HEK293T (cell line): ENCODE results near the gene PCDHGC5.

Experiments used
- CTCF ChIA-PET: fragments of 350-600 bp; formaldehyde crosslinking; extraction: SDS; loops from one replicate; lab custom pipeline; 2021; ENCODE audit warnings: antibody characterized with exemption, inconsistent platforms; lab: Yijun Ruan, JAX
- POLR2A ChIA-PET: fragments of 350-600 bp; formaldehyde crosslinking; extraction: SDS; loops from one replicate; lab custom pipeline; 2020; ENCODE audit warnings: antibody characterized with exemption, inconsistent platforms; lab: Yijun Ruan, JAX
- DNase-seq: peaks from one replicate; pipeline ENCODE4 v3.0.0; 2012; ENCODE audit warnings: mixed read lengths; ENCODE audit errors: extremely low spot score
- ARNT ChIP-seq: fragments of 450-650 bp; IDR thresholded peaks from 2 replicates; pipeline ENCODE4 v1.6.1; 2017; ENCODE audit warnings: mild to moderate bottlenecking
- BHLHE40 ChIP-seq: fragments of 450-650 bp; IDR thresholded peaks from 2 replicates; pipeline ENCODE4 v1.6.1; 2016; ENCODE audit warnings: mild to moderate bottlenecking, moderate library complexity, borderline replicate concordance
- CTBP1 ChIP-seq: fragments of 450-650 bp; IDR thresholded peaks from 2 replicates; pipeline ENCODE4 v1.6.1; 2016; ENCODE audit warnings: borderline replicate concordance
- ELF4 ChIP-seq: fragments of 450-650 bp; IDR thresholded peaks from 2 replicates; pipeline ENCODE4 v1.6.1; 2017; ENCODE audit warnings: antibody characterized with exemption
- FOXA1 ChIP-seq: fragments of 450-650 bp; IDR thresholded peaks from 2 replicates; pipeline ENCODE4 v1.6.1; 2016; ENCODE audit warnings: mild to moderate bottlenecking
- FOXK2 ChIP-seq: fragments of 450-650 bp; IDR thresholded peaks from 2 replicates; pipeline ENCODE4 v1.6.1; 2016; ENCODE audit warnings: mild to moderate bottlenecking
- FOXM1 ChIP-seq: fragments of 450-650 bp; IDR thresholded peaks from 2 replicates; pipeline ENCODE4 v1.6.1; 2017; ENCODE audit warnings: mild to moderate bottlenecking, borderline replicate concordance
- HDGF ChIP-seq: fragments of 450-650 bp; IDR thresholded peaks from 2 replicates; pipeline ENCODE4 v1.6.1; 2017; ENCODE audit warnings: antibody characterized with exemption, borderline replicate concordance
- L3MBTL2 ChIP-seq: fragments of 450-650 bp; conservative IDR thresholded peaks from 2 replicates; pipeline ENCODE4 v1.6.1; 2016; ENCODE audit warnings: mild to moderate bottlenecking
- LEF1 ChIP-seq: fragments of 450-650 bp; IDR thresholded peaks from 2 replicates; pipeline ENCODE4 v1.6.1; 2017; ENCODE audit warnings: mild to moderate bottlenecking, borderline replicate concordance
- NFRKB ChIP-seq: fragments of 450-650 bp; IDR thresholded peaks from 2 replicates; pipeline ENCODE4 v1.6.1; 2016; ENCODE audit warnings: mild to moderate bottlenecking, moderate library complexity
- PKNOX1 ChIP-seq: fragments of 450-650 bp; IDR thresholded peaks from 2 replicates; pipeline ENCODE4 v1.6.1; 2016
- SP1 ChIP-seq: fragments of 450-650 bp; IDR thresholded peaks from 2 replicates; pipeline ENCODE4 v1.6.1; 2017
- SUZ12 ChIP-seq: fragments of 450-650 bp; IDR thresholded peaks from 2 replicates; pipeline ENCODE4 v1.6.1; 2016; ENCODE audit warnings: mild to moderate bottlenecking
- TARDBP ChIP-seq: fragments of 450-650 bp; IDR thresholded peaks from 2 replicates; pipeline ENCODE4 v1.6.1; 2016
- ZNF384 ChIP-seq: fragments of 450-650 bp; IDR thresholded peaks from 2 replicates; pipeline ENCODE4 v1.6.1; 2016

PCDHGC5 gene

GRCh38 chr5:141489841-141490240 lies 960 bp downstream of the PCDHGC5 start:
- POLR2A ChIA-PET: no interaction called here
- CTCF ChIA-PET: no interaction called here
- no peak for DNase-seq
- TF ChIP-seq TARDBP (no peak), BHLHE40 (no peak), PKNOX1 (no peak), HDGF (no peak)

GRCh38 chr5:141490271-141490670 lies 1.4 kb downstream of the PCDHGC5 start:
- DNase-seq: no peak
- ChIA-PET CTCF (no interaction called here), POLR2A (no interaction called here)
- no peak for TF ChIP-seq ARNT
- no peak for TF ChIP-seq FOXM1
- TF ChIP-seq SP1: no peak
- TF ChIP-seq ZNF384: no peak
- TF ChIP-seq FOXK2: no peak
- no peak for TF ChIP-seq L3MBTL2
- TF ChIP-seq SUZ12: no peak

- TF ChIP-seq ZNF384 (no peak), ELF4 (no peak)
- DNase-seq: no peak
- ChIA-PET POLR2A (no interaction called here), CTCF (no interaction called here)
Measured at GRCh38 chr5:141490771-141491170, 1.9 kb downstream of the PCDHGC5 start.

GRCh38 chr5:141491323-141492167 lies 2.7 kb downstream of the PCDHGC5 start:
- CTCF ChIA-PET: interaction anchor here (0.8 kb wide), 1 partner anchor 341 kb away, joined by 3 read pairs; no protein-coding TSS in a partner anchor

GRCh38 chr5:141492168-141492885 lies 3.4 kb downstream of the PCDHGC5 start:
- TF ChIP-seq PKNOX1 (no peak), FOXK2 (no peak), ARNT (no peak), NFRKB (no peak), LEF1 (no peak), TARDBP (no peak), SUZ12 (no peak), ZNF384 (no peak), FOXA1 (no peak), FOXM1 (no peak), SP1 (no peak), ELF4 (no peak), HDGF (no peak), L3MBTL2 (no peak)
- ChIA-PET POLR2A (interaction anchor here (1.4 kb wide), 1 partner anchor 17 kb away, joined by 4 read pairs; no protein-coding TSS in a partner anchor), CTCF (interaction anchor here (0.8 kb wide), 1 partner anchor 342 kb away, joined by 3 read pairs; no protein-coding TSS in a partner anchor)
- DNase-seq: no peak

More at GRCh38 chr5:141491323-141492167, 2.7 kb downstream of the PCDHGC5 start:
- DNase-seq: no peak
- TF ChIP-seq FOXA1 (no peak), PKNOX1 (no peak), HDGF (no peak), ELF4 (no peak), TARDBP (no peak), CTBP1 (no peak), NFRKB (no peak), LEF1 (no peak), BHLHE40 (no peak), SUZ12 (no peak), FOXM1 (no peak), ARNT (no peak), L3MBTL2 (no peak), ZNF384 (no peak)
- POLR2A ChIA-PET: no interaction called here
